ENCODE data around the gene RINT1. TPM values are rescaled to one million over a fixed set of nuclear protein-coding genes. Genes with fewer than 3 reads are reported as not detected.

Gene RINT1
- total and polyA plus RNA-seq, 2 of the 13 experiments (the other 11 are each of a cell fraction or from before 2014, with no cell fraction given) = 14.7 to 19.3 TPM

DNA sequence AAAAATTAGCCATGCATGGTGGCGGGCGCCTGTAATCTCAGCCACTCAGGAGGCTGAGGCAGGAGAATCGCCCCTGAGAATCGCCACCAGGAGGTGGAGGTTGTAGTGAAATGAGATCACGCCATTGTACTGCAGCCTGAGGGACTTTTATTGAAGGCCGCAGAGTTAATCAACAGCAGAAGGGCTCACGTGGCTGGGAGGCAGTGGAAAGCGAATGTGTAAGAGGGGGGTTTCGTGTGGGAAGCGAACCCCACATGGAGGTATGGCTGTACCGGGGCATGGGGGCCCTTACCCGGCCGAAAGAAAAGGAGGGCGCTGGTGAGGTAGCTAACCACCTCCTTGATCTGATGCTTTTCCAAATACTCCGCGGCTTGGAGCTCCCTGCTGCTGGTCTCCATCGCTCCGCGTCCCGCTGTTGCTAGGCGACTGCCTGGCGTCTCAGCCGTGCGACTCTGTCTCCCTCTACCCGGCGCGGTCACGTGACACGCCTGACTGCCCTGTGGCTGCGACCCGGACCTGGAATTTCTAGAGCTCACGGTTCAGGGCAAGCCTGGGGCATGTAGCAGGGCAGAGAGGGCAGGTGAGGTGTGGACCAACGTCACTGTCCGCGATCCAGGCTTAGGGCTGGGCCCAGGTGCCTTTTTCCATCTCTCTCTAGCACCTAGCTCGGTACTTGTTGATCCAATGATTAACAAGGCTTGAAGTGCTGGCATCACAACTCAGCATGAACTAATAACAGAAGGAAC, 49.2 kb downstream of the RINT1 start, which contains the start of gene EFCAB10 (continued):
- TF ChIP-seq, protein P1, sequence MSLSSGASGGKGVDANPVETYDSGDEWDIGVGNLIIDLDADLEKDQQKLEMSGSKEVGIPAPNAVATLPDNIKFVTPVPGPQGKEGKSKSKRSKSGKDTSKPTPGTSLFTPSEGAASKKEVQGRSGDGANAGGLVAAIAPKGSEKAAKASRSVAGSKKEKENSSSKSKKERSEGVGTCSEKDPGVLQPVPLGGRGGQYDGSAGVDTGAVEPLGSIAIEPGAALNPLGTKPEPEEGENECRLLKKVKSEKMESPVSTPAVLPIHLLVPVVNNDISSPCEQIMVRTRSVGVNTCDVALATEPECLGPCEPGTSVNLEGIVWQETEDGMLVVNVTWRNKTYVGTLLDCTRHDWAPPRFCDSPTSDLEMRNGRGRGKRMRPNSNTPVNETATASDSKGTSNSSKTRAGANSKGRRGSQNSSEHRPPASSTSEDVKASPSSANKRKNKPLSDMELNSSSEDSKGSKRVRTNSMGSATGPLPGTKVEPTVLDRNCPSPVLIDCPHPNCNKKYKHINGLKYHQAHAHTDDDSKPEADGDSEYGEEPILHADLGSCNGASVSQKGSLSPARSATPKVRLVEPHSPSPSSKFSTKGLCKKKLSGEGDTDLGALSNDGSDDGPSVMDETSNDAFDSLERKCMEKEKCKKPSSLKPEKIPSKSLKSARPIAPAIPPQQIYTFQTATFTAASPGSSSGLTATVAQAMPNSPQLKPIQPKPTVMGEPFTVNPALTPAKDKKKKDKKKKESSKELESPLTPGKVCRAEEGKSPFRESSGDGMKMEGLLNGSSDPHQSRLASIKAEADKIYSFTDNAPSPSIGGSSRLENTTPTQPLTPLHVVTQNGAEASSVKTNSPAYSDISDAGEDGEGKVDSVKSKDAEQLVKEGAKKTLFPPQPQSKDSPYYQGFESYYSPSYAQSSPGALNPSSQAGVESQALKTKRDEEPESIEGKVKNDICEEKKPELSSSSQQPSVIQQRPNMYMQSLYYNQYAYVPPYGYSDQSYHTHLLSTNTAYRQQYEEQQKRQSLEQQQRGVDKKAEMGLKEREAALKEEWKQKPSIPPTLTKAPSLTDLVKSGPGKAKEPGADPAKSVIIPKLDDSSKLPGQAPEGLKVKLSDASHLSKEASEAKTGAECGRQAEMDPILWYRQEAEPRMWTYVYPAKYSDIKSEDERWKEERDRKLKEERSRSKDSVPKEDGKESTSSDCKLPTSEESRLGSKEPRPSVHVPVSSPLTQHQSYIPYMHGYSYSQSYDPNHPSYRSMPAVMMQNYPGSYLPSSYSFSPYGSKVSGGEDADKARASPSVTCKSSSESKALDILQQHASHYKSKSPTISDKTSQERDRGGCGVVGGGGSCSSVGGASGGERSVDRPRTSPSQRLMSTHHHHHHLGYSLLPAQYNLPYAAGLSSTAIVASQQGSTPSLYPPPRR (CRISPR knock-in tag; IDR thresholded peaks at IDR 0.05; ENCODE audit: borderline replicate concordance) = no peak
- no peak for TF ChIP-seq ZFP90 (CRISPR knock-in tag; IDR thresholded peaks at IDR 0.05; ENCODE audit: borderline replicate concordance)
- TF ChIP-seq ATF6 (CRISPR knock-in tag; conservative IDR thresholded peaks at IDR 0.05) = no peak
- TF ChIP-seq MAFF (IDR thresholded peaks at IDR 0.05; ENCODE audit: low read depth, low read length) = no peak
- no peak for TF ChIP-seq ZNF782 (CRISPR knock-in tag; IDR thresholded peaks at IDR 0.05; ENCODE audit: borderline replicate concordance)
- no peak for TF ChIP-seq ELF4 (CRISPR knock-in tag; IDR thresholded peaks at IDR 0.05; ENCODE audit: borderline replicate concordance)
- no peak; the same call in 1 of the 2 replicates for TF ChIP-seq ZBTB26 (CRISPR knock-in tag; IDR thresholded peaks at IDR 0.05; ENCODE audit: borderline replicate concordance)
- TF ChIP-seq, protein P2, sequence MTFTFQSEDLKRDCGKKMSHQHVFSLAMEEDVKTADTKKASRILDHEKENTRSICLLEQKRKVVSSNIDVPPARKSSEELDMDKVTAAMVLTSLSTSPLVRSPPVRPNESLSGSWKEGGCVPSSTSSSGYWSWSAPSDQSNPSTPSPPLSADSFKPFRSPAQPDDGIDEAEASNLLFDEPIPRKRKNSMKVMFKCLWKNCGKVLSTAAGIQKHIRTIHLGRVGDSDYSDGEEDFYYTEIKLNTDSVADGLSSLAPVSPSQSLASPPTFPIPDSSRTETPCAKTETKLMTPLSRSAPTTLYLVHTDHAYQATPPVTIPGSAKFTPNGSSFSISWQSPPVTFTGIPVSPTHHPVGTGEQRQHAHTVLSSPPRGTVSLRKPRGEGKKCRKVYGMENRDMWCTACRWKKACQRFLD (CRISPR knock-in tag; IDR thresholded peaks at IDR 0.05; ENCODE audit: borderline replicate concordance) = no peak
- TF ChIP-seq POGK (CRISPR knock-in tag; conservative IDR thresholded peaks at IDR 0.05) = no peak
- TF ChIP-seq HDAC1 (CRISPR knock-in tag; IDR thresholded peaks at IDR 0.05) = peak; percentile 68; the same call in 1 of the 2 replicates
- TF ChIP-seq HNF4A (CRISPR knock-in tag; IDR thresholded peaks at IDR 0.05) = peak; percentile 13; the same call in 1 of the 2 replicates
- 0 out of 2 replicates have a peak, but pooled peaks have one; percentile 29 for TF ChIP-seq THAP9 (CRISPR knock-in tag; IDR thresholded peaks at IDR 0.05; ENCODE audit: borderline replicate concordance)
